Omental fat pad (tissue), 4 donors: ENCODE results near the gene FAS. TPM values are rescaled to one million over a fixed set of nuclear protein-coding genes. Genes with fewer than 3 reads are reported as not detected.
A peak's percentile ranks its signal among the peaks of the same experiment; 100 is the strongest.

Experiments used
- ATAC-seq: fragments of 150-250 bp; one replicate; pipeline ENCODE4 v1.9.1; 2016; ENCODE audit warnings: mild to moderate bottlenecking, moderate library complexity; ENCODE audit not compliant: low FRiP score
- DNase-seq: peaks from one replicate; pipeline ENCODE4 v3.0.0-alpha.2; 2019; ENCODE audit warnings: low spot score
- CTCF ChIP-seq, 3 donors: fragments of 450-650 bp; IDR thresholded peaks; one replicate each; pipeline ENCODE4 v1.5.1; 2016 to 2017; ENCODE audit warnings: antibody characterized with exemption in 3 of 3, mild to moderate bottlenecking in 3 of 3, moderate library complexity in 2 of 3
- total RNA-seq, 4 donors: library from RNA; depleted of rRNA; stranded (reverse); fragments of >200 nt; gene quantifications; one replicate each; pipeline ENCODE4 v1.1.0, GENCODE V29; 2016

FAS gene
- total RNA-seq: 10 to 100 TPM; 23.3 to 92.5 (median 46.7) TPM

GRCh38 chr10:88990384-88991160, at the start of gene FAS:
Gene FAS (plus strand): TSS chr10:88990798. CDS start chr10:88990877, 79 bp downstream.
- ATAC-seq: peak; percentile 76
- DNase-seq: peak; percentile 57
- TF ChIP-seq CTCF (IDR thresholded peaks at IDR 0.05): no peak

GRCh38 chr10:88941026-88941425, 49.6 kb upstream of the FAS start:
- no peak for DNase-seq
- ATAC-seq: no peak
- no peak for TF ChIP-seq CTCF (IDR thresholded peaks at IDR 0.05)

- no peak for ATAC-seq
Measured at GRCh38 chr10:88943778-88944177, 46.8 kb upstream of the FAS start.

GRCh38 chr10:88944813-88945212, 45.8 kb upstream of the FAS start:
- DNase-seq: no peak
- TF ChIP-seq CTCF (IDR thresholded peaks at IDR 0.05): no peak
- ATAC-seq: no peak

More at GRCh38 chr10:88943778-88944177, 46.8 kb upstream of the FAS start:
- no peak for TF ChIP-seq CTCF (IDR thresholded peaks at IDR 0.05)
- no peak for DNase-seq

- no peak for ATAC-seq
- no peak for TF ChIP-seq CTCF (IDR thresholded peaks at IDR 0.05)
- DNase-seq: no peak
Measured at GRCh38 chr10:88946200-88946599, 44.4 kb upstream of the FAS start.

- ATAC-seq (no peak), DNase-seq (no peak)
- no peak for TF ChIP-seq CTCF (IDR thresholded peaks at IDR 0.05)
Measured at GRCh38 chr10:88946965-88947590, 43.5 kb upstream of the FAS start.

GRCh38 chr10:88949051-88949450, 41.5 kb upstream of the FAS start:
- no peak for TF ChIP-seq CTCF (IDR thresholded peaks at IDR 0.05)

More at GRCh38 chr10:88949051-88949450, 41.5 kb upstream of the FAS start:
- ATAC-seq: no peak
- no peak for DNase-seq
